ENCODE measurements around the gene VCAN.

The VCAN gene

GRCh38 chr5:83540783-83541182 is 69.2 kb downstream of the VCAN start:
- DNase-seq, result no peak

GRCh38 chr5:83542839-83543238 is 71.3 kb downstream of the VCAN start:
- DNase-seq, result no peak

- DNase-seq, result no peak
Measured at GRCh38 chr5:83543898-83544297, 72.4 kb downstream of the VCAN start.

- DNase-seq, result no peak
Measured at GRCh38 chr5:83547161-83547560, 75.6 kb downstream of the VCAN start.

GRCh38 chr5:83547889-83548288 is 76.3 kb downstream of the VCAN start:
- DNase-seq, result no peak

GRCh38 chr5:83548581-83548980 is 77.0 kb downstream of the VCAN start:
- DNase-seq, result no peak

- DNase-seq, result no peak
Measured at GRCh38 chr5:83549076-83549475, 77.5 kb downstream of the VCAN start.

- DNase-seq, result no peak
Measured at GRCh38 chr5:83549674-83550073, 78.1 kb downstream of the VCAN start.

- DNase-seq, result no peak
Measured at GRCh38 chr5:83551821-83552220, 80.3 kb downstream of the VCAN start.

GRCh38 chr5:83552275-83552674 is 80.7 kb downstream of the VCAN start:
- no peak for DNase-seq

- no peak for DNase-seq
Measured at GRCh38 chr5:83553000-83553486, 81.5 kb downstream of the VCAN start.

GRCh38 chr5:83554133-83554532 is 82.6 kb downstream of the VCAN start:
- DNase-seq, result no peak

- DNase-seq, result no peak
Measured at GRCh38 chr5:83554686-83555085, 83.1 kb downstream of the VCAN start.

- DNase-seq, result no peak
Measured at GRCh38 chr5:83555263-83555662, 83.7 kb downstream of the VCAN start.

GRCh38 chr5:83556190-83556589 is 84.6 kb downstream of the VCAN start:
- no peak for DNase-seq

GRCh38 chr5:83559118-83559785 is 87.7 kb downstream of the VCAN start:
- DNase-seq, result no peak

- DNase-seq, result no peak
Measured at GRCh38 chr5:83562071-83562606, 90.6 kb downstream of the VCAN start.

GRCh38 chr5:83562791-83563557 is 91.4 kb downstream of the VCAN start:
- no peak for DNase-seq

GRCh38 chr5:83563631-83564030 is 92.1 kb downstream of the VCAN start:
- DNase-seq, result no peak

- DNase-seq, result no peak
Measured at GRCh38 chr5:83564069-83564749, 92.7 kb downstream of the VCAN start.

GRCh38 chr5:83567741-83568140 is 96.2 kb downstream of the VCAN start:
- DNase-seq, result no peak

- no peak for DNase-seq
Measured at GRCh38 chr5:83568186-83568585, 96.6 kb downstream of the VCAN start.

GRCh38 chr5:83570916-83571315 is 99.4 kb downstream of the VCAN start:
- DNase-seq, result no peak

GRCh38 chr5:83572271-83572670 is 100.7 kb downstream of the VCAN start:
- no peak for DNase-seq

Data from activated CD4-positive, alpha-beta T cell treated with anti-CD3 and anti-CD28 coated beads for 1 hour (primary cell).